HG03159 (cell line): ENCODE data around the gene CRB1.
"Not testable (repeated sequence)": the region's sequence is repeated elsewhere in the genome, so short reads cannot be mapped to it uniquely, and the experiment has no call there.

Experiments
- ATAC-seq: cut with Tn5 transposase; IDR thresholded peaks from one replicate; pipeline ENCODE4 v1.9.1; 2021; ENCODE audit warnings: mild to moderate bottlenecking, moderate library complexity; ENCODE audit not compliant: unreplicated experiment

The CRB1 gene

DNA sequence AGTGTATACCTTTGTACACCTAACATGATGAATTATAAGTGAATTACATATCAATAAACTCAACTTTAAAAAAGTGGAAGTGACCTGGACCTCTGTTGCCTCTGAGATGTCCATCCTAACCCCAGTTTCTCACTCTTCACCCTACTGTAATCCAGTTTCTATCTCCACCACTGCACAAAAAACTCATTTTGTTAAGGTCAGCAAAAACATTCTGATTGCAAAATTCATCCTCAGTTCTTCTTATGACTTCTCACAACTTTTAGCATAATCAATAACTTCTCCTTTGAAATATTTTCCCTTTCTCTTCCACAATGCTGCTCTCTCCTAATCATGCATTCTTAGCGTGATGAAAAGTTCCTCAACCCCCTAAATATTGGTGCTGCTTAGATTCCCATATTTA lies 129.8 kb downstream of the CRB1 start:
- no peak for ATAC-seq

- peak; percentile 90 for ATAC-seq
Observed at GRCh38 chr1:197399755-197400521, 131.9 kb downstream of the CRB1 start.

DNA sequence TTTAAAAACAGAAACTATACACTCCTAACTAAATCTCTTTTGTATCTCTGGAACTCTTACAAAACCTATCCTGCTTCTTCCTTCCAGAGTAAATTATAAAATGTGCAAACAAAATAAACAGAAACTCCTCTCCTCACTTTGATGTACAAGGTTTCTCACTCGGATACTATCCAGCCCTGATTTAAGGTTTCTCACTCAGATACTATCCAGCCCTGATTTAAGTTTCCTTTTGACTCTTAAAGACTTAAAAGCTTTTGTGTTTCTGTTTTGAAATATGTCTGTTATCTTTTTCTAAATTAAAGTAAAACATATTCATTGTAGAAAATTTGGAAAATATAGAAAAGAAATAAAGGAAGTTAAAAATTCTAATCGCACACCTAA lies 132.5 kb downstream of the CRB1 start:
- no peak for ATAC-seq

DNA sequence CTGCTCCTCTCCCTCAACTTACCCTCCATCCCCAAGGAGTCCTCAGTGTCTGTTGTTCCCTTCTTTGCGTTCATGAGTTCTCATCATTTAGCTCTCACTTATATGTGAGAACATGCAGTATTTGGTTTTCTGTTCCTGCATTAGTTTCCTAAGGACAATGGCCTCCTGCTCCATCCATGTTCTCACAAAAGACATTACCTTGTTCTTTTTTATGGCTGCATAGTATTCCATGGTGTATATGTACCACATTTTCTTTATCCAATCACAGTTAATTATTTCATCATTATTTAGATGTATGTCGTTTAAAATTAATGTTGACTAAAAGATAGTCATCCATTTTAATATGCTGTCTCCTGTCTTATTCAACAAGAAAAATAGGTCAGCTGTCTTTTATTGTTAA lies 134.1 kb downstream of the CRB1 start:
- ATAC-seq, result no peak

- ATAC-seq, result not testable (repeated sequence)
Observed at GRCh38 chr1:197404774-197405173, 136.7 kb downstream of the CRB1 start.

GRCh38 chr1:197405614-197406013 lies 137.6 kb downstream of the CRB1 start:
- ATAC-seq, result not testable (repeated sequence)

GRCh38 chr1:197413564-197413963 lies 145.5 kb downstream of the CRB1 start:
- ATAC-seq, result no peak

DNA sequence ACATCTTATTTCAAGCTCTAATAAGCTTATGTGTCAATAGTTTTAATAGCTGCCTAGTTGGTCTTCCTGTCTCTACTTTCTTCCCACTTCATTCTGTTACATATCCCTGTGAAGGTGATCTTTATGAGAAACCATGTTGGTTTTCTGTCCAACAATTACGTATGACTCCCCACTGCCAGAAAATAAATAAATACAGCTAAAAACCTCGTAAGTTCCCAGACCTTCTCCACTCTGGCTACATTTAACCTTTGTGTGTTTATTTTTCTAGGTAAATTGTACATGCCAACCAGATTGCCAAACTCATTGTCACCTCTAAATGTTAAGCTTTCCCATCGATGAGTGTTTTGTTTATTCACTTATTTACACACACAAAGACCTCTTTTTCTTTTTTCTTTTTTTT lies 147.2 kb downstream of the CRB1 start:
- ATAC-seq, result no peak

DNA sequence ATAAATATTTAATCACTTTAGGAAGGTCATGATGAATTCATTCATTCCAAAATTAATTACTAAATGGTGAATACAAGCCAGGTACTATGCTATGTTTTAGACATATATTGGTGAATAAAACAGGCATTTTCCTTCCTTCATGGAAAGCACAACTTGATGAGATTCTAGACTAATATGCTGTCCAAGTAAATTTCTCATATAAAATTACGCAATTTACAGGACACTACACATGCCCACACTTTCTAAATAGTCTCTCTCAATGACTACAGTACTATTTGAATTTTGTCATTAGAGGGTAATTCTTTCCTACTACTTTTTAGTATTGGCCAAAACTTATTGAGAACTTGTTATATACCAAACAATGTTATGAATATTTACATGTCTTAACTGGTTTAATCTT lies 150.6 kb downstream of the CRB1 start:
- ATAC-seq, result no peak

GRCh38 chr1:197422993-197423392 lies 154.9 kb downstream of the CRB1 start:
- ATAC-seq, result no peak

DNA sequence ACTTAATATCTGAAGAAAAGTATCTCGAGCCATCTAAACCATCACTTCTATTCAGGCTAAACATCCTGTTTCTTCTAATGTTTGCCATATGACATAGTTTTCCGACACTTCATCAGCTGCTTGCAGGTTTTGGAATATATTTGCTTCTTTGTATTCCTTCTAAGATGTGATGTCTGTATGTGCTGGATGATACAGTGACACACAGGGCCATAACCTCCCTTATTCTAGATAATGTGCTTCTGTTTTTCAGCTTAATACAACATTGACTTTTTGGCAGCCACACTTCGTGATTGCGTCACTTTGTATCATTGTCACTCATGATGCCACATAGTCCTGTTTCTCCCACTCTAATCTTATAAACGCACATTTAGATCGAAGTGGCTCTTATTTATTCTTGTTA lies 156.3 kb downstream of the CRB1 start:
- ATAC-seq, result no peak

DNA sequence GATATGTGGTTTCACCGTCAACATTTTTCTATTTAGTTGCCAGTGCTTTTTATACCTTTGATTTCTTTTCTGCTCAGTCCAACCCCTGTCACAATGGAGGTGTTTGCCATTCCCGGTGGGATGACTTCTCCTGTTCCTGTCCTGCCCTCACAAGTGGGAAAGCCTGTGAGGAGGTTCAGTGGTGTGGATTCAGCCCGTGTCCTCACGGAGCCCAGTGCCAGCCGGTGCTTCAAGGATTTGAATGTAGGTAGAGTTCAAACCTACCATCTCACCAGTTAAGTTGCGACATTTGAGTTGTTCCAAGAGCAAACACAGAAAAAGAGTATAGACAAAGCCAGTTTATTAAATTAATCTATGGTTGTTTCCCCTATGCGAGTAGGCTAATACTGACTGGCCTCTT lies 161.3 kb downstream of the CRB1 start:
- ATAC-seq, result no peak

- ATAC-seq, result no peak
Observed at GRCh38 chr1:197435224-197435623, 167.2 kb downstream of the CRB1 start.

DNA sequence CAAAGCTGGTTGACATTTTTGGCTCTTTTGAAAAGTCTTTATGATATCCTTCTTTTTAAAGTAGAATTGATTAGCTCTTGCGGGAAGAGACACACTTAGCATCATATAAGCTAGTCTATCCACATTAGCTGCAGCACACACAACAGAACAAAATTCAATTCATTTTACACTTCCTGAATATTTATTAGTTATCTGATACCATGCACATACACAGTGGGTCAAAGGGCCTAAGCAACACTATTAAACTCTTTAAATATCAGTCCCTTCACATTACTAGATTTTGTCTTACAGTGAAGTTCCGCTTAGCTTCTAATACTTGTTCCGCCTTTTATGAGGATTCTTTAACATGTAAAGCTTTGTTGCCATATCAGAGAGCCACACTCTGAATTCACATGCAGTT lies 169.5 kb downstream of the CRB1 start:
- no peak for ATAC-seq

DNA sequence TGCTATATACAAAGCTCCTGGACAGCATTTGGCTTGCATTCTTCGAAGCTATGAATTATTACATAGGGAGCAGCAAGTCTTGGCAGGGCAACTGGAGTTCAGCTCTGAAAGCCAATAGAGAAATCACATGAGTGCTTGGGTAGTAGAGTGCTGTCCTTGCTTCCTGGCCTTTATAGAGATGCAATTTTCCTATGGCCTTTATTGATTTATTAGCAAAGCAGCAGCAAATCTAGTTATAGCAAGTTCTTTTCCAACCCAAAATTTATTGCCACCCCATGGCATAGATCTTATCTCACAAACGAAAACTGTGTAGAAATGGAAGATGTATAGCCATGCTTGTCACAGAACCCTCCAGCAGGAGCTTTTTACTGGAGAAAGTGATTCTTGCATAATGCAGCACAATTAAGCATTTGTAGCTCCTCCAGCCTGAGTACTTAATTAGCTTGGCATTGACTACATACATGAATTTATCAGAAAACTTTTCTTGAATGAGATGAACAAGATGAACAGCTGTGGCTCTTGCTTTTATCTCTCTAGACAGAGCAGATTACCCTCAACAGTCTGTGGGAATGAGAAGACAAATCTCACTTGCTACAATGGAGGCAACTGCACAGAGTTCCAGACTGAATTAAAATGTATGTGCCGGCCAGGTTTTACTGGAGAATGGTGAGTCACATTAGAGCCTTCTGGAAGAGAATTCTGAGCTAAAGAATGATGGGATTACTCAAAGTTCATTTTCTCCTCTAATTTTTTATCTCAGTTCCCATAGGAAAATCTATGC lies 170.1 kb downstream of the CRB1 start:
- ATAC-seq, result no peak

GRCh38 chr1:197439708-197440280 lies 171.7 kb downstream of the CRB1 start:
- ATAC-seq, result no peak

DNA sequence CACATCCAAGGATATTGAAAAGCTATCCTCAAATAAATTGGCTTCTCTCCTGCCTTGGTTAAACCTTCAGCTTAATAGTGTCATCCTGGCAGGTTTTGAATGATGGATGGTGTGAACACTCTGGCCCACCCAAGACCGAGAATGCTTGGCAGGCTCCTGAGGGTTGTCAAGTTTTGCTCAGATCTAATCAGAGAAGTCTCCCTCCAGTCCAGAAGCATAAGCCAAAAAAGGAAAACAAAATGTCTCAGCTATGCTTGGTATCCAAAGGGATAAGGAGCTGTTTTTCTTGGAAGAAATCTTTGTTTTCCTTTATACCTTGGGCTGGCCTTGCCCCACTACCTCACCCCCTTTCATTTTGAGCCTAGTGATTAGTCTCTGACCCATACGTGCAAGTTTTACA lies 172.7 kb downstream of the CRB1 start:
- ATAC-seq, result no peak

GRCh38 chr1:197441999-197442414 lies 174.0 kb downstream of the CRB1 start:
- ATAC-seq, result no peak

DNA sequence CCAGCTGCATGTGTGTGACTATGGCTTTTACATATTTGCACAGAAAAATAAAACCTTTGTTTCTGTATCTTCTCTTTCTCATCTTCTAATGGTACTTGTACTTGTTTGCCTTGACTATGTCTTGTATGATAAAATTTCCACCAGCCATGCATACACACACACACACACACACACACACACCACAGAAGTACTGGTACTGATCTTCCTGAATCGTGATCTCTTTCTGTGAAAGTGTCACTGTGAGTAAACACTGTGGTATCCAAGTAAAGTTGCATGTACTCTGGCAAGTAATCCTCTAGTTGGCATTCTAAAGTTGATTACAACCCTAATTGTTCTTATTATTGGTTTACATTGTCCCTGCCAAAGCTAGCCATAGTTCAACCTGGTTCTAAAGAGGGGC lies 176.7 kb downstream of the CRB1 start:
- ATAC-seq, result no peak

DNA sequence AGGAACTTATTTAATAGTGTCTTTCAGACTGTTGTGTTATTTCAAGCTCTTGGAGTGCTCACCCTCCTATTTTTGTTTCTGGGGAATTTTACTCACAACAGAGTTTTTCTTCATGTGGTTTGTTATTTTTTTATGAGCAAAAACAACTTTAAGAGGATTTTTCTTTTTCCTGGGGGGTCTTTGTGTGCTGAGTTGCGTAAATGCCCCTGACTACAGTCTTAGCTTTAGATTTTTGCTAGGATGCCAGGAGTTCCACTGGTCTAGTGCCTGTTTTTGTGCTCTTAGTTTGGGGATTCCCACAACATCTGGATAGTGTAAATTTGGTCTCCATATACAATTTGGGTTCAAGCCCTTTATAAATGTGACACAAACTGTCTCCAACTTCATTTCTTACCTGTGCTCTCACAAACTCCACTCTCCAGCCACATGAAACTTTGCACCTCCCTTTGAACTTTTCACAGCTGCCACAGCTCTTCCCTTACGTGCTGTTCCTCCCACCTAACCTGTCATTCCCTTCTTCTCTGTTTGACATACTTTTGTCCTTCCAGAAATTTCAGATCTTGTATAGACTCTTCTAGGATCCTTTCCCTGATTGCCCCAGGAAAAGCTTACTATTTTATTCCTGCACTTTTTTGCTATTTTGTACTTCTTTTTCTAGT lies 180.2 kb downstream of the CRB1 start:
- ATAC-seq, result no peak

DNA sequence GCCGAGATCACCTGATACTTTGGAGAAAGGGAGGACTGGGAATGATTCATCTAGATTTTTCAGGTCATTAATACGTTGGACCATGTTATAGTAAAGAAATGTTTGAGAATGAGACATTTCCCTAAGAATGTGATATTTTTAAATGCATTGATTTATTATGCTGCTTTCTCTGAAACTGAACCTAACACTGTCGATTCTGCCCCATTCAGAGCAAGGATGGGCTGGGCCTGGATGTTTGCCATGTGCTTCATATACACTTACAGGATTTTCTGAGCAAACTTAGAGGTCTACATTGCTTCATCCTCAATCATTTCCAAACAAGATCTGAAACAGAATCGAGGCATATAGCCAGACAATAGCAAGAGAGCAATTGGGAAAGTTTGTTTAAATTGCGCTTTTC lies 183.3 kb downstream of the CRB1 start:
- ATAC-seq, result no peak
